Mucosa of descending colon (tissue), 3 donors: ENCODE results near the gene TMEM167A. TPM values are rescaled to one million over a fixed set of nuclear protein-coding genes. Genes with fewer than 3 reads are reported as not detected.

Experiments
- ATAC-seq: fragments of 200-7000 bp; cut with Tn5 transposase; one replicate; pipeline ENCODE4 v1.9.1; 2020; ENCODE audit warnings: mild to moderate bottlenecking, moderate library complexity
- DNase-seq, 3 donors: peaks; one replicate each; pipeline ENCODE4 v3.0.0-alpha.2; 2020
- H3K36me3 ChIP-seq: fragments of 200-600 bp; one replicate; pipeline ENCODE4 v1.8.0; 2021; ENCODE audit warnings: low read depth, mild to moderate bottlenecking
- H3K4me1 ChIP-seq: fragments of 200-600 bp; one replicate; pipeline ENCODE4 v1.8.0; 2021; ENCODE audit warnings: low read depth, mild to moderate bottlenecking
- H3K4me3 ChIP-seq: fragments of 200-600 bp; one replicate; pipeline ENCODE4 v1.8.0; 2021; ENCODE audit warnings: mild to moderate bottlenecking
- H3K9me3 ChIP-seq: fragments of 200-600 bp; one replicate; pipeline ENCODE4 v1.8.0; 2021; ENCODE audit warnings: mild to moderate bottlenecking
- intact Hi-C, 2 donors: fragments of 100-400 bp; cut with DNase I in 1 of 2; cut with micrococcal nuclease in 1 of 2; formaldehyde crosslinking; loops; one replicate each; pipeline versions ENCODE4 v1.11.0 to v1.11.1; 2022; cut with DNase I, micrococcal nuclease
- total RNA-seq, 3 donors: library from RNA; stranded (reverse); fragmentation: NEBNext Ultra II Directional in 2 of 3; extraction: Animal tissue kit (Norgen Biotek cat#: 25700) in 2 of 3; gene quantifications; one replicate each; pipeline versions ENCODE4 v1.2.1 to v1.2.4, GENCODE V29; 2021 to 2023
- TF ChIP-seq, protein P1 (sequence below): fragments of 200-600 bp; IDR thresholded peaks from one replicate; pipeline ENCODE4 v1.8.0; 2022; ENCODE audit warnings: antibody characterized with exemption, mild to moderate bottlenecking
- donor health status: DM: no; HTN: no; CAD: no; lungs with moderate emphysema.
- donor health status: DM: no; HTN: no; CAD: no.
- donor health status: DM: no; HTN: yes; CAD: no.

TMEM167A gene
- total RNA-seq, 3 donors from 2014 or later: 59.9 to 75.1 (median 62.6) TPM

DNA sequence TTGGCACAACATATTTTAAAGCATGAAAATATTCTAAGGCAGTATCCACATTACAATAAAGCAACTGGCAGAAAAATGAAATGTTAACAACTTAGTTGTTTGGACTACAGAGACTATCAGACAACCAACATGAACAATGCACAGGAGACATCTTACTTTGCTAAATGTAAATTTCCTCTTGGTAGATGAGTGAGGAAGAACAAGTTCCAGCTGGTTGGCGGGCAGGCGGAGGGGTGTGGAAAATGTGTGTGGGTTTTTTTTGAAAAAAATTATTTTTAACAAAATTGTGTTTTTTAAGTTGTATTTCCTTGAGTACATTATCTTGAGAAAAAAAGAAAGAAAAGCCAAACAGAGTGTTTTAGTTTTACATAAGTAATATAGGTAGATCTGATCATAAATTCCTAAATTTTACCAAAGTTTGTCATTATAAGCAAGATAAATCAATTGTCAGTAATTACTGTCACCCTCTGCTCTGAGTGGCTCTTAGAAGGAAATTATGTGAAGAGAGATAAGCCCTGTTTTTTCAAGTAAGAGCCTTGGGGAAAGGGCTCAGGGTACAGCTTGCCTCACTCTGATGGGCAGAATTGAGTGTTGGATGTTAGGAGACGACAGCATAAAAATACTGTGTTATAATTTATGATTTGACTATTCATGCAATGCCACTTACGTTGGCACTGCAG lies 42.5 kb downstream of the TMEM167A start:
- DNase-seq: no peak
- Histone ChIP-seq H3K4me3 (no peak overlapping the region), H3K9me3 (no peaks in the 10 kb centered on the region), H3K4me1 (no peaks in the 10 kb centered on the region), H3K36me3 (no peaks in the 10 kb centered on the region)
- TF ChIP-seq, protein P1, sequence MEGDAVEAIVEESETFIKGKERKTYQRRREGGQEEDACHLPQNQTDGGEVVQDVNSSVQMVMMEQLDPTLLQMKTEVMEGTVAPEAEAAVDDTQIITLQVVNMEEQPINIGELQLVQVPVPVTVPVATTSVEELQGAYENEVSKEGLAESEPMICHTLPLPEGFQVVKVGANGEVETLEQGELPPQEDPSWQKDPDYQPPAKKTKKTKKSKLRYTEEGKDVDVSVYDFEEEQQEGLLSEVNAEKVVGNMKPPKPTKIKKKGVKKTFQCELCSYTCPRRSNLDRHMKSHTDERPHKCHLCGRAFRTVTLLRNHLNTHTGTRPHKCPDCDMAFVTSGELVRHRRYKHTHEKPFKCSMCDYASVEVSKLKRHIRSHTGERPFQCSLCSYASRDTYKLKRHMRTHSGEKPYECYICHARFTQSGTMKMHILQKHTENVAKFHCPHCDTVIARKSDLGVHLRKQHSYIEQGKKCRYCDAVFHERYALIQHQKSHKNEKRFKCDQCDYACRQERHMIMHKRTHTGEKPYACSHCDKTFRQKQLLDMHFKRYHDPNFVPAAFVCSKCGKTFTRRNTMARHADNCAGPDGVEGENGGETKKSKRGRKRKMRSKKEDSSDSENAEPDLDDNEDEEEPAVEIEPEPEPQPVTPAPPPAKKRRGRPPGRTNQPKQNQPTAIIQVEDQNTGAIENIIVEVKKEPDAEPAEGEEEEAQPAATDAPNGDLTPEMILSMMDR: no peak
- intact Hi-C loops: no loop called here
- no peak for ATAC-seq

DNA sequence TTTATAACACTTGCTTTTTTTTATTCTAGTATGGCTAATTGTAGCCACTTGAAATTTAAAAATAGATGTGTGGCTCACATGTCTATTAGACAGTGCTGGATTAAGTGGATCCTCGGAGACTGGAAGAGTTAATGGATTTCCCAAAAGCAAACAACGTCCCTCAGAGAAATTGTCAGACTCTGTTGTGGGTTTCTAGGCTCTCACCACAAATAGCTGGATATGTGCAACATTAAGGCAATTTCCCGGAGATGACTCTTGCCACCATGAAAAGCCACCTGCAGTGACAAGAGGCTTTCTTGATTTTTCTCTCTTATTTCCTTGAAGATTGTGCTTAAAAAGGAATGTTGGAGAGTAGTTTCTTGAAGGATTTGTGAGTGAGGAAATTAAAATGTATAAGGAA lies 43.2 kb downstream of the TMEM167A start:
- H3K4me1 ChIP-seq: no peaks in the 10 kb centered on the region
- ATAC-seq: no peak
- H3K4me3 ChIP-seq: no peak overlapping the region
- TF ChIP-seq, protein P1: no peak
- no peak for DNase-seq
- no peaks in the 10 kb centered on the region for H3K36me3 ChIP-seq
- no peaks in the 10 kb centered on the region for H3K9me3 ChIP-seq
- intact Hi-C loops: no loop called here

DNA sequence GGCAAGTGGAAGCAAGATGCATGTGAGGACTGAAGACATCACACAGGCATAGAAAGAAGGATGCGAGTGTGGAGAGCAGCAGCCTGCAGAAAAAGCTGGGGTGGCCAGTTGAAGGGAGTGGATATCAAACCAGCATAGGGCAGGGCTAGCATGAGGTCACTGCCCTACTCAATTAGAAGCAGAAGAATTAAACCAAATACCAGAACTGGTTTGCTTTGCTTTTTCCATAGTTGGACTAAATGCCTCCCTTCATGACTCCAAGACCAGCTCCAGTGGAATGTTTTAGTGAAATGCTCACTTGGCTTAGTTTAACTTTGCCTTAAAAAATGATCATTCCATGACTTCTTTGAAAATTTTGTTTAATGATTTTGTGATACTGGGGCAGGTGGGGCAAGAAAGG lies 45.8 kb downstream of the TMEM167A start:
- TF ChIP-seq, protein P1: no peak
- H3K4me3 ChIP-seq: no peak overlapping the region
- DNase-seq (no peak), ATAC-seq (no peak)
- intact Hi-C loops: no loop called here
- no peaks in the 10 kb centered on the region for H3K9me3 ChIP-seq
- no peaks in the 10 kb centered on the region for H3K4me1 ChIP-seq
- no peaks in the 10 kb centered on the region for H3K36me3 ChIP-seq

DNA sequence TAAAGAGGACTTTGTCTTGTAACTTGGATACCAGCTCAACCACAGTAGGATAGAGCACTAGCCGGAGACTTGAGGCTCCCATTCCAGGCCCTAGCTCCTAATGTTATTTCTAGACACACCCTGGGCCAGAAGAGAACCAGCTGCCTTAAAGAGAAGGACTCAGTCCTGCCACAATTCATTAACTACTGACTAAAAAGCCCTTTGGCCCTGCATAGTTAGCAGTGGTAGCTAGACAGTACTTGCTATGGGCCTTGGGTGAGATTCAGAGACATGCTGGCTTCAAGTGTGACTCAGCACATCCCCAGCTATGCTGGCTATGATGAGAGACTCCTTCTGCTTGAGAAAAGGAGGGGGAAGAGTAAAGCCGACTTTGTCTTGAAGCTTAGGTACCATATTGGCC lies 47.3 kb downstream of the TMEM167A start:
- intact Hi-C loops: no loop called here
- Histone ChIP-seq H3K36me3 (no peaks in the 10 kb centered on the region), H3K4me3 (no peak overlapping the region), H3K4me1 (no peaks in the 10 kb centered on the region), H3K9me3 (no peaks in the 10 kb centered on the region)
- TF ChIP-seq, protein P1: no peak
- DNase-seq: no peak
- no peak for ATAC-seq

DNA sequence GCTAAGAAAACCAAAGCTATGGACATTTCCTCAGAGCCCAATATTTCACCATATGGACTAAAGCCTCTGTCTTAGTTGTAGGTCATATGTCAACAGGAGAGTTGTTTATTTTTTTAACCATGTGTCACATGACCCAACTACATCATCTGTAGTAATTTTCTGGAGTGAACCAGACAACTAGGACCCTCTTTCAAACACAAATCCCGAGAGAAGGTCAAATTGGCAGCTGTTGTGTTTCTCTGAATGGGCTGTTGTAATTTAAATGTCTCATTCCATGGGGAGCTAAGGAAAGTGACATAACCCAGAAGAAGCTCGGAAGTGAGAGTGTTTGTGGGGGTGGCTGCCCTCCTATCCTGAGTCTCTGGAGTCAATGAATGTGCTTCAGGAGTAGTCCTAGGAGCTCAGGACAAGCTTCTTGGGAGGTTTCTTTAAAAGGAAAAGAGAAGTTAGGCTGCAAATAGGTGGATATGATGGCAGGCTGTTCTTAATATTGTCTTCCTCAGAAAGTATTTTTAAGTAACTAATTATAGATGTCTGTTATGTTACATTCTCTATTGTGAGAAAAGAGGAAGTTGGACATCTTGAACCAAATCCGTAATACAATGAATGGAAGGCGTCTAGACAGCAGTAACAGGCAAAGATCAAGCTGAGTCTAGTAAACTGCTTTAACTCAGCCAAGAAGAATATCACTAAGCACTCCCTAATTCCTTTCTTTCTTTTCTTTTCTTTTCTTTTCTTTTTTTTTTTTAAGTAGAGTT lies 50.1 kb downstream of the TMEM167A start:
- intact Hi-C loops: no loop called here
- ATAC-seq (no peak), DNase-seq (no peak)
- no peaks in the 10 kb centered on the region for H3K4me1 ChIP-seq
- H3K36me3 ChIP-seq: no peaks in the 10 kb centered on the region
- H3K9me3 ChIP-seq: no peaks in the 10 kb centered on the region
- TF ChIP-seq, protein P1: no peak
- H3K4me3 ChIP-seq: no peak overlapping the region
